ENCODE results near the gene PDZD4. TPM values are rescaled to one million over a fixed set of nuclear protein-coding genes. Genes with fewer than 3 reads are reported as not detected.

Gene PDZD4
- total RNA-seq, 1 donor from 2014 or later, result 23.2 TPM

DNA sequence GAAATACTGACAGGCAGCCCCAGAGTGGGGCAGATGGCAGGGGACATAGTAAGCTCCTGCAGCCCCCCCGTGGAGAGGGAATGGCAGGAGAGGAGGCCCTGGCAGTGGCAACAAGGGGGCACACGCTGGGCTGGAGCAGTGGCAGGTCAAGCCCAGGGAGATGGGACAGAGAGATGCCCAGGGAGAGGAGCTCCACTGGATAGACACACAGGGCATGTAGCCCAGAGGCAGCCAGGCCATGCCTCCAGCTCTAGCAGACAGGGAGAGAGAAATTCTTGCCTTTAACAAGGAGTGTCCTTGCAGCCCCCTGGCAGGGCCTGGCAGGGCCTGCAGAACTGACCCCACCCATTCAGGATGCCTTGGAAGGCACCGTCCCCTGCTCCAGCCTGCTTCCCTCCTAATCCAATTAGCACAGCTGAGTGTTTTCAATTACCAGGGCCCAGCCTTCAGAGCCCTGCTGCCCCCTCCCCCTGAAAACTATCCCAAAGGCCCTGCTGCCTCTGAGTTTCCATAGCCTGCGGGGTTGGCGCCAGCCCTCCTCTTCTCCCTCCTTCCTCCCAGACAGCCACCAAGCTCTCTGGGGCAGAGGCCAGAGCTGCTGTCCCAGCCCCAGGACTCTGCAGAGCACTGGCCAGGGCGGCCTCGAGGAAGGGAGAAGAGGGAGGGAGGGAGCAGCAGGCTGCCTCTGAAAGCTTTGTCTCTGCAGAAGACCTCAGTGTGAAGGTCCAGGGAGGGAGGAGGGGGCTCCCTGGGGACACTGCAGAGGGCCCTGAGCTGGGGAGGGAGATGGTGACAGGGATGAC is 43.1 kb upstream of the PDZD4 start:
- DNase-seq (ENCODE audit: low spot score in 2 of 2), result no peak
- Histone ChIP-seq H3K4me3 (no peak overlapping the region), H3K27me3 (no peaks in the 10 kb centered on the region), H3K36me3 (no peaks in the 10 kb centered on the region), H3K4me1 (no peaks in the 10 kb centered on the region), H3K27ac (no peak overlapping the region), H3K9me3 (no peaks in the 10 kb centered on the region)
- intact Hi-C loops (cut with DNase I), result no loop called here
- TF ChIP-seq, protein P1, sequence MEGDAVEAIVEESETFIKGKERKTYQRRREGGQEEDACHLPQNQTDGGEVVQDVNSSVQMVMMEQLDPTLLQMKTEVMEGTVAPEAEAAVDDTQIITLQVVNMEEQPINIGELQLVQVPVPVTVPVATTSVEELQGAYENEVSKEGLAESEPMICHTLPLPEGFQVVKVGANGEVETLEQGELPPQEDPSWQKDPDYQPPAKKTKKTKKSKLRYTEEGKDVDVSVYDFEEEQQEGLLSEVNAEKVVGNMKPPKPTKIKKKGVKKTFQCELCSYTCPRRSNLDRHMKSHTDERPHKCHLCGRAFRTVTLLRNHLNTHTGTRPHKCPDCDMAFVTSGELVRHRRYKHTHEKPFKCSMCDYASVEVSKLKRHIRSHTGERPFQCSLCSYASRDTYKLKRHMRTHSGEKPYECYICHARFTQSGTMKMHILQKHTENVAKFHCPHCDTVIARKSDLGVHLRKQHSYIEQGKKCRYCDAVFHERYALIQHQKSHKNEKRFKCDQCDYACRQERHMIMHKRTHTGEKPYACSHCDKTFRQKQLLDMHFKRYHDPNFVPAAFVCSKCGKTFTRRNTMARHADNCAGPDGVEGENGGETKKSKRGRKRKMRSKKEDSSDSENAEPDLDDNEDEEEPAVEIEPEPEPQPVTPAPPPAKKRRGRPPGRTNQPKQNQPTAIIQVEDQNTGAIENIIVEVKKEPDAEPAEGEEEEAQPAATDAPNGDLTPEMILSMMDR (IDR thresholded peaks at IDR 0.05), result no peak

DNA sequence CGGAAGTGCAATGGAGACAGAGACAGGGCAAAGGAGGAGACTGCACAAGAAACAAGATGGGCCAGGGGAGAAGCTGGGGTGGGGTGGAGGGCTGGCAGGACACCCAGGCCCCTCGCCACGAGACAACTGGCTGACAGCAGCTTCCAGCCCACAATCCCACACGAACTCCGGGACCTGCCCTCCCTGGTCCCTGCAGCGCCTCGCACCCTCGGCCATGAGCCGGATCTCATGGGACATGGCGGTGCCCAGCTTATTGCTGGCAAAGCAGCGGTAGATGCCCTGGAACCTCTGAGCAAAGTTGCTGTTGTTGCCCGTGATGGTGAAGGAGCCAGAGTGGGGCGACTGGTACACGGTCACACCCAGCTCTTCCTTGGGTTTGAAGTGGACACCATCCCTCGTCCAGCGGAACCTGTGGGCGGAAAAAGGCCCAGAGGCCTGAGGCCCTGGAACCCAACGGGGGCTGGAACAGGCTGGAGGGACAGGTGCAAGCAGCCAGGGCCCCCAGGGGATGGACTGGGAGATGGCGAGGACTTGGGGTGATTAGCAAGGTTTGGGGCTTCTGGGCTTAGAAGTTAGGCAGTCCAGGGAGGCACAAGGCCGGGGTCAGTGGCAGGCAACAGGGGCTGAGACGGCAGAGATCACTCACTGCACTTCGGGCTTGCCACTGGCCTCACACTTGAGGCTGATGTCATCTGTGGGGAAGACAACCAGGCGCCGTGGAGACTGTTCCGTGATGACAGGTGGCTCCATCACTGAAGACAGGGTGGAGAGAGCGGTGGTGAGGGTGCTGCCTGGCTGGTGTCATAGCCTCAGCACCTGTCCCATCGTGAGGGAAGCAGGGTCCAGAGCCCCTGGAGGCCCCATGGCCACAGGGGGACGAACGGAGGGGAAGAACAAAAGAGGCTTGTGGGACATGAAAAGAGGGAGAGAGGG is 41.9 kb upstream of the PDZD4 start:
- no peak overlapping the region for H3K4me3 ChIP-seq
- no peaks in the 10 kb centered on the region for H3K27me3 ChIP-seq
- no peaks in the 10 kb centered on the region for H3K36me3 ChIP-seq
- TF ChIP-seq, protein P1 (IDR thresholded peaks at IDR 0.05), result no peak
- H3K9me3 ChIP-seq, result no peaks in the 10 kb centered on the region
- no peak overlapping the region for H3K27ac ChIP-seq
- DNase-seq (ENCODE audit: low spot score in 2 of 2), result no peak
- intact Hi-C loops (cut with DNase I), result no loop called here
- no peaks in the 10 kb centered on the region for H3K4me1 ChIP-seq

DNA sequence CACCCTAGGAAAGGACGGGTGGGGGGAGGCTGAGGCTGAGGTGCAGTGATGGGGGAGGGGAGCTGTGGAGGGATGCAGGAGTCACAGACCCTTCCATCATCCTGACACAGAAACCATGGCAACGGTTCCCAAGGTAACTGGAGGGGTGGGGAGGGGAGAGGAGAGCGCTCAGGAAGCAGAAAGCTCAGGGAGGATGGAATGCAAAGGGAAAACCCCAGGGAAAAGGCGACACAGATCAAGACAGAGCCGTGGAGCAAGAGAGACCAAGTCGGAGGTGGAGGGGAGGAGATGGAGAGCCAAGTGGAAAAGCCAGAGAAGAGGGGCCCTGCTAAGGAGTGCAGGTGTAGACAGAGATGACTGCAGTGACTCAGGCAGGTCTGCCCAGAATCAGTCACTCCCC is 41.1 kb upstream of the PDZD4 start:
- TF ChIP-seq, protein P1 (IDR thresholded peaks at IDR 0.05), result no peak
- no peak overlapping the region for H3K27ac ChIP-seq
- no peaks in the 10 kb centered on the region for H3K36me3 ChIP-seq
- intact Hi-C loops (cut with DNase I), result no loop called here
- H3K9me3 ChIP-seq, result no peaks in the 10 kb centered on the region
- H3K4me3 ChIP-seq, result no peak overlapping the region
- H3K4me1 ChIP-seq, result no peaks in the 10 kb centered on the region
- no peak for DNase-seq (ENCODE audit: low spot score in 2 of 2)
- no peaks in the 10 kb centered on the region for H3K27me3 ChIP-seq

DNA sequence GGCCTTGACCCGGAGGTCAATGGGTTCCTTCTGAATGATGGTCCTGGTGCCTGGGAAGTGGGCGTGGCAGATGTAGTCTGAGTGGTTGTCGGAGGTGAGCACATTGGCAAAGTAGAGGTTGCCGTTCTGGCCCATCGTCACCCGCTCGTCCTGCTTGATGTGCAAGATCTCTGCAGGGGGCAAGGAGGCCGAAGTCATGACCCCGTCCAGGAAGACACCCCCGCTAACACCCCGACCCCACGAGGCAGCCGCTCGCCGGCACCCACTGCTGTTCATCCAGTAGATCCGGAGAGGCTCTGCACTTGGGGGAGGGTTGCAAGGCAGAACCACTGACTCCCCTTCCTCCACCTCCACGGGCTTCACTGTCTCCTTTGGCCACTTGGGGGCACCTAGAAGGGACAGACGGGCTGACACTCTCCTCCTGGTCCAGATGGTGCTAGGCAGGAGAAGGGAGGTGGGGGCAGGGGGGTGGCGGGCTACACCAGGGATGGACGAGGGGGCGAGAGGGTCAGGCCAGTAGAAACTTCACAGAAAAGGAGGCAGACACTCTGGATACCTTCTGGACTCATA is 40.5 kb upstream of the PDZD4 start:
- H3K4me3 ChIP-seq, result no peak overlapping the region
- intact Hi-C loops (cut with DNase I), result no loop called here
- H3K27ac ChIP-seq, result no peak overlapping the region
- no peaks in the 10 kb centered on the region for H3K9me3 ChIP-seq
- TF ChIP-seq, protein P1 (IDR thresholded peaks at IDR 0.05), result no peak
- H3K27me3 ChIP-seq, result no peaks in the 10 kb centered on the region
- no peaks in the 10 kb centered on the region for H3K4me1 ChIP-seq
- DNase-seq (ENCODE audit: low spot score in 2 of 2), result no peak
- no peaks in the 10 kb centered on the region for H3K36me3 ChIP-seq

DNA sequence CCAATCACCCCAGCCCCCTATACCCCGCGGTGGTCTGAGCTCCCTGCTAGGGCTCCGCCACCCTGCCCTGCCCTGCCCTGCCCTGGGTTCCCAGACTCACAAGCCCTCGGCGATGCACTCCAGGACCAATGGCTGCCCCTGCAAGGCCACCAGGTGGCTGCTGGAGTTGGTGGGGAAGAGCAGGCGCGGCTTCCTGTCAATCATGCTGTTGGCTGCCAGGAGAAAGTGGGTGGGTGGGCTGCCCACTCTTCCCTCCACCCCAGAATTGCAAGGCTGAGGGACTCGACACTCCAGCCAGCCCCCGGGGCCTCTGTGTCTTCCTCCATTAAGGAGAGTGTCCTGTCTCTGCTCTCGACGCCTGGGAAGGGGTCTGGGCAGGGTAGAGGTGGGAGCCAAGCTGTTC is 39.9 kb upstream of the PDZD4 start:
- intact Hi-C loops (cut with DNase I), result no loop called here
- no peak overlapping the region for H3K27ac ChIP-seq
- H3K27me3 ChIP-seq, result no peaks in the 10 kb centered on the region
- H3K9me3 ChIP-seq, result no peaks in the 10 kb centered on the region
- no peaks in the 10 kb centered on the region for H3K36me3 ChIP-seq
- no peak for DNase-seq (ENCODE audit: low spot score in 2 of 2)
- no peaks in the 10 kb centered on the region for H3K4me1 ChIP-seq
- TF ChIP-seq, protein P1 (IDR thresholded peaks at IDR 0.05), result no peak
- H3K4me3 ChIP-seq, result no peak overlapping the region
